WTC11 (cell line): ENCODE measurements around the gene PRR23E. TPM values are rescaled to one million over a fixed set of nuclear protein-coding genes. Genes with fewer than 3 reads are reported as not detected.

Source experiments
- ATAC-seq: fragments of 200-7000 bp; cut with Tn5 transposase; 2 replicates; pipeline ENCODE4 v1.10.0; 2021; ENCODE audit warnings: mild to moderate bottlenecking, moderate library complexity
- CTCF ChIA-PET: fragments of 300-600 bp; sonication (Branson Sonifier 250); formaldehyde crosslinking; loops from one replicate; lab custom pipeline; 2021; ENCODE audit warnings: antibody characterized with exemption; lab: Charles Lee
- POLR2A ChIA-PET: fragments of 350-600 bp; sonication (Branson Sonifier 250); formaldehyde crosslinking; loops from one replicate; lab custom pipeline; 2021; ENCODE audit warnings: antibody characterized with exemption; lab: Charles Lee
- DNase-seq: peaks from one replicate; pipeline ENCODE4 v3.0.0; 2021; ENCODE audit warnings: low spot score
- H3K27ac Mint-ChIP-seq: 2 replicates; pipeline ENCODE4 v1.8.0; 2021; ENCODE audit warnings: mixed read lengths
- H3K27me3 Mint-ChIP-seq: 2 replicates; pipeline ENCODE4 v1.8.0; 2021; ENCODE audit warnings: low read depth, mild to moderate bottlenecking, moderate library complexity, mixed read lengths
- H3K36me3 Mint-ChIP-seq: 2 replicates; pipeline ENCODE4 v1.8.0; 2021; ENCODE audit warnings: mixed read lengths
- H3K4me1 Mint-ChIP-seq: 2 replicates; pipeline ENCODE4 v1.8.0; 2022; ENCODE audit warnings: mixed read lengths
- H3K4me3 Mint-ChIP-seq: 2 replicates; pipeline ENCODE4 v1.8.0; 2021; ENCODE audit warnings: mild to moderate bottlenecking, moderate library complexity, mixed read lengths
- H3K9me3 Mint-ChIP-seq: 2 replicates; pipeline ENCODE4 v1.8.0; 2021; ENCODE audit warnings: mixed read lengths
- ATF2 ChIP-seq: sonication (generic); formaldehyde crosslinking; IDR thresholded peaks from 2 replicates; pipeline ENCODE4 v1.8.1; 2022; ENCODE audit warnings: low read depth, missing genetic modification reagents, borderline replicate concordance
- ETV6 ChIP-seq: sonication (generic); formaldehyde crosslinking; IDR thresholded peaks from 2 replicates; pipeline ENCODE4 v1.8.1; 2022; ENCODE audit warnings: mild to moderate bottlenecking, missing genetic modification reagents
- FOXJ3 ChIP-seq: sonication (generic); formaldehyde crosslinking; IDR thresholded peaks from 2 replicates; pipeline ENCODE4 v1.9.0; 2021; ENCODE audit warnings: missing genetic modification reagents, mild to moderate bottlenecking, borderline replicate concordance
- FOXK1 ChIP-seq: sonication (generic); formaldehyde crosslinking; IDR thresholded peaks from 2 replicates; pipeline ENCODE4 v1.8.0; 2022; ENCODE audit warnings: mild to moderate bottlenecking, moderate library complexity, missing genetic modification reagents
- KAT7 ChIP-seq: sonication (generic); formaldehyde crosslinking; IDR thresholded peaks from 2 replicates; pipeline ENCODE4 v1.8.1; 2023; ENCODE audit warnings: missing genetic modification reagents, mild to moderate bottlenecking, borderline replicate concordance
- MXD4 ChIP-seq: fragments of 250-450 bp; sonication (Bioruptor Pico); IDR thresholded peaks from 2 replicates; pipeline ENCODE4 v1.8.0; 2021; ENCODE audit warnings: mild to moderate bottlenecking, moderate library complexity, borderline replicate concordance
- NFE2L1 ChIP-seq: sonication (generic); formaldehyde crosslinking; IDR thresholded peaks from 2 replicates; pipeline ENCODE4 v1.8.1; 2023; ENCODE audit warnings: missing genetic modification reagents
- OVOL2 ChIP-seq: fragments of 250-450 bp; sonication (Bioruptor Pico); IDR thresholded peaks from 2 replicates; pipeline ENCODE4 v1.9.0; 2021; ENCODE audit warnings: mild to moderate bottlenecking, borderline replicate concordance
- PRDM15 ChIP-seq: sonication (generic); formaldehyde crosslinking; IDR thresholded peaks from 2 replicates; pipeline ENCODE4 v1.8.0; 2022; ENCODE audit warnings: missing genetic modification reagents
- PRRX2 ChIP-seq: fragments of 250-450 bp; sonication (Bioruptor Pico); IDR thresholded peaks from 2 replicates; pipeline ENCODE4 v1.8.0; 2021; ENCODE audit warnings: mild to moderate bottlenecking
- TP53 ChIP-seq: sonication (generic); formaldehyde crosslinking; IDR thresholded peaks from 2 replicates; pipeline ENCODE4 v1.8.1; 2023; ENCODE audit warnings: mild to moderate bottlenecking, missing genetic modification reagents
- USF2 ChIP-seq: sonication (generic); formaldehyde crosslinking; IDR thresholded peaks from 2 replicates; pipeline ENCODE4 v1.8.1; 2023; ENCODE audit warnings: mild to moderate bottlenecking, missing genetic modification reagents, moderate library complexity
- ZBTB21 ChIP-seq: sonication (generic); formaldehyde crosslinking; IDR thresholded peaks from 2 replicates; pipeline ENCODE4 v1.8.1; 2023; ENCODE audit warnings: mild to moderate bottlenecking, missing genetic modification reagents, borderline replicate concordance
- ZNF219 ChIP-seq: sonication (generic); formaldehyde crosslinking; IDR thresholded peaks from 2 replicates; pipeline ENCODE4 v1.8.0; 2023; ENCODE audit warnings: missing genetic modification reagents, mild to moderate bottlenecking, borderline replicate concordance
- ZNF281 ChIP-seq: sonication (generic); formaldehyde crosslinking; IDR thresholded peaks from 2 replicates; pipeline ENCODE4 v1.8.0; 2023; ENCODE audit warnings: mild to moderate bottlenecking, missing genetic modification reagents
- ZNF532 ChIP-seq: fragments of 250-450 bp; sonication (Bioruptor Pico); IDR thresholded peaks from 2 replicates; pipeline ENCODE4 v1.9.0; 2021; ENCODE audit warnings: mild to moderate bottlenecking, borderline replicate concordance
- total RNA-seq: library from RNA; stranded (reverse); gene quantifications from 3 replicates; pipeline ENCODE4 v1.2.3, GENCODE V29; 2021

The PRR23E gene
- total RNA-seq, 1 experiment from 2014 or later = not detected

- peaks cover 11% of the 10 kb centered on the region for H3K4me1 Mint-ChIP-seq
- ChIA-PET CTCF (no interaction called here), POLR2A (no interaction called here)
- no peaks in the 10 kb centered on the region; the same call in 1 of the 2 replicates for H3K27me3 Mint-ChIP-seq
- H3K4me3 Mint-ChIP-seq = no peak overlapping the region
- DNase-seq (no peak), ATAC-seq (no peak)
- peaks cover 5% of the 10 kb centered on the region for H3K36me3 Mint-ChIP-seq
- no peak overlapping the region for H3K27ac Mint-ChIP-seq
- peaks cover 15% of the 10 kb centered on the region for H3K9me3 Mint-ChIP-seq
- TF ChIP-seq ZNF281 (CRISPR knock-in tag) = no peak
- TF ChIP-seq FOXK1 (CRISPR knock-in tag) = no peak
- TF ChIP-seq OVOL2 = no peak
- no peak for TF ChIP-seq PRRX2
- TF ChIP-seq KAT7 = no peak
- TF ChIP-seq PRDM15 = no peak
- TF ChIP-seq ETV6 (CRISPR knock-in tag) = no peak
- TF ChIP-seq ZBTB21 (CRISPR knock-in tag) = no peak
- TF ChIP-seq USF2 (CRISPR knock-in tag) = no peak
- TF ChIP-seq ZNF532 (CRISPR knock-in tag) = no peak
- TF ChIP-seq ZNF219 (CRISPR knock-in tag) = no peak
- no peak for TF ChIP-seq MXD4
- TF ChIP-seq FOXJ3 (CRISPR knock-in tag) = no peak
Measured at GRCh38 chr3:127144631-127145030, 48.3 kb upstream of the PRR23E start.

- Mint-ChIP-seq H3K9me3 (peaks cover 15% of the 10 kb centered on the region), H3K27me3 (no peaks in the 10 kb centered on the region; the same call in 1 of the 2 replicates), H3K36me3 (peaks cover 5% of the 10 kb centered on the region), H3K4me3 (no peak overlapping the region), H3K4me1 (peaks cover 11% of the 10 kb centered on the region), H3K27ac (no peak overlapping the region)
- no peak for ATAC-seq
- TF ChIP-seq NFE2L1 = no peak
- no peak for TF ChIP-seq ATF2 (CRISPR knock-in tag)
- TF ChIP-seq TP53 = no peak
- ChIA-PET CTCF (no interaction called here), POLR2A (no interaction called here)
- DNase-seq = no peak
Measured at GRCh38 chr3:127145266-127145665, 47.7 kb upstream of the PRR23E start.
